Stimulated activated naive CD4-positive, alpha-beta T cell treated with Interleukin-2 at 50 U/mL for 16 hours (primary cell): ENCODE measurements around the gene ARMH1.

Experiments
- DNase-seq: peaks from one replicate; lab custom pipeline; 2025; lab: John Stamatoyannopoulos, UW

The ARMH1 gene

GRCh38 chr1:44670751-44671640 is 3.5 kb upstream of the ARMH1 start:
- no peak for DNase-seq

GRCh38 chr1:44672254-44672955 is 2.1 kb upstream of the ARMH1 start:
- no peak for DNase-seq

DNA sequence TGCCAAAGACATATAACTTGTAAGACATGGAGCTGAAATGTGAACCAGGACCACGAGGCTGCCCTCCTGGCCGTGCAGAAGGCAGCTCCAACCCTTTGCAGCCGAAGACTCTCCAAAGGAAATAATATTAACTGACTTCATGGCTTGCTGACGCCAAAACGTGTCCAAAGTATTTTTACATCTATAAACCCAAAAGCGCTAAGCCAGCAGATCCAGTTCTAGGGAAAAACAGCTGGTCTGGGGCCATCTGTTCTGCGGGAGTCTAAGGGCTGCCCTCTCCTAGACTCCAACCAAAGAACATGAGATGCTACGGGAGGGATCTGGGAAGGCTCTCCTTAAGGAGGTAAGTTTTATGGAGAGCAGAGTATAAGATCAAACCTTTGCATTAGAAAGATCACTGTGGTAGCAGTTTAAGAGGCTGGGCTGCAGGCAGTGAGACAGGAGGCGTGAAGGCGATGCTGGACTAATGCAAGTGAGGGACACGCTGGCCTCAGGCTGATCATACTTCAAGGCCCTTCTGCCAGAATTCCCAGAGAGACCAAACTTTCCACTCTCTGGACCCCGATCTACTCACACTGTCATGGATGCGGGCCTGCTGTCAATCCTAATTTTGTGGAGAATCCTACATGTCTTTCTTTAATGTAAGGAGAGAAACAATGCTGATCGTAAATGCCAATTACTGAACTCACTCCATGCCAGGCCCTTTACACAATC is 1.4 kb upstream of the ARMH1 start:
- DNase-seq = no peak

- no peak for DNase-seq
Observed at GRCh38 chr1:44673675-44674112, 820 bp upstream of the ARMH1 start.

GRCh38 chr1:44675186-44675585 is 672 bp downstream of the ARMH1 start:
- no peak for DNase-seq

DNA sequence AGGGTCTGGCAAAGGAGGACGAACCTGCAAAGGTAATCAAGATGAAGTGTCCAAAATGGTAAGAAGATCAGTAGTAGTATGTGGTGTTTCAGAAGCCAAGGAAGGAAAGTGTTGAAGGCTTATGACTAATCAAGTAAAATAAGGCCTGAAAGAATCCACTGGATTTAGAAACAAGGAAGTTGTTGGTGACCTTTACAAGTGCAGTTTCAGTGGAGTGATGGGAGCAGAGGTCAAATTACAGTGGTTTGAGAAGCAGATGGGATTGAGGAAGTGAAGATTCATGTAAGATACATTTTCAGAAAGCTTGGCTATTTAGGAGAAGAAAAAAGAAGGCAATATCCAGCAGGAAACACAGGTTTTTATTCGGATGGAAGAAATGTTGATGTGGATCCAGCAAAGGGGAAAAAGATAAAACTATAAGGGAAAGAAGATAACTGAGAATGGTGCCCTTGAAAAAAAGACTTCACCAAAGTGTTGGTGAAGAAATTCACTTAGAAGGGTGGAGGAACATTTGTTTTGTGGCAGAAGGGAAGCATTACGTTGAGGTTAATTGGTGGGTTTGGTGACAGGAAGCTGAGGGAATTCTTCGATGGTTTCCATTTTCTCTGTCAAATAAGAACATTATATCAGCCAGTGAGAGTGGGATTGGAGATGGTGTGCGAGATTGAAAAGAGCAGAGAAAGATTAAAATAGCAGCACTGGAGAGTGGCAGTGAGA is 2.1 kb downstream of the ARMH1 start:
- no peak for DNase-seq

DNA sequence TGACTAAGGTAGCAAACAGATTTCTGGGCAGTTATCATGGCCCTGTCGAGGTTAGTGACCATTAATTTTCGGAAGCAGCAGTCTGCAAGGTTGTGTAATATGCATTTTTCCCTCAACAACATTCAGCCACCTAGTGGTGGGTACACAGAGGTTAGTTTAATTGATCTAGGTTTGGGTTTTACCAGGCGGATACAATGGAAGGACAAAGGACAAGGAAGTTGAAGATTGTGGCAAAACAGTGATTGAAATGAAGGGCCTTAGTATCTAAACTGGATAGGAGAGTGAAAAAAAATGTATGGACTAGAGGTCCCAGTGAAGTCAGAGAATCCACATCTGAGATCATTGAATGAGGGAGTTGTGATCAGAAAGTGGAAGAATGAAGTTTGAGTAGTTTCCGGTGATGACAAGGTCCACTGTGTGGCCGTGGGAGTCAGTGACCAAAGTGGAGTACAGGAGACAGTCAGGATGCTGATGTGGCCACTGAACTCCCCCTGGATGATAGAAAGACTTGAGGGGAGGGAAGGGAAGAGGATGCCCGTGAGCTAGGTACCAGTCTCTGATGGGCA is 2.8 kb downstream of the ARMH1 start:
- no peak for DNase-seq

GRCh38 chr1:44678120-44678519 is 3.6 kb downstream of the ARMH1 start:
- DNase-seq = no peak

DNA sequence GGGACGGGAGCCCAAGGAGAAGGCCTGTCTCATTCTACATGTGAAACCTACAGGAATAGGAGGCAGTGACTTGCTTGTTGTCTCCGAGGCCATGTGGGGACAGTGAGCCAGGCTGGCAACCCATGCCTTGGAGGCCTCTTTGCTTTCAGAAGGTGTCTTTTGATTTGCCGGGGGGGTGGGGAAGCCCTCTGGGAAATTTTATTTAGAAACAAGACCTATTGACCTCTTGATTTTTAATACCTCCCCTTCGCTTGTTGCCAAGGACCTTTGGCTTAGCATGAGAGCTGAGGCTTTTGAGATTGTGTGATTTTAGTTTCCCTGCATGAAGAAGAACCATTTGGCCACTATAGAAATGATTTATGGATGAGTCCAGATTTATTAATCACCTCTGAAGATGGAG is 4.1 kb downstream of the ARMH1 start:
- DNase-seq = no peak

DNA sequence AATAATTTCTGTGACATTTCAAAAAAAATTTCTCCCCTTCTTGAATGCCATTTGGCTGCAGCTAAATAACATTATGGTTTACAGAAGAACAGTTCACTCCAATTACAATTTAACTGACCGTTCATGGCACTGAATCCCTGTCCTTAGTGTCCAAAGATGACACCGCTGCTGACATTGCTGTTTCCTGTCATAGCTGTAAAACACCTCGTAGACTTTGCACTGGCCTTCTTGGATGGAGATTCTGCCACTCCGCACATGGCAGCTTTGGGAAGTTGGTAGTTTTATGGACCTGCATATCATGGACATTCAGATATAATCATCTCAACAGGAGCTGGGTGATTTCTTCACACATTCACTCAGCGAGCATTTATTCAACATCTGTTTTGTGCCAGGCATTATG is 5.0 kb downstream of the ARMH1 start:
- no peak for DNase-seq

DNA sequence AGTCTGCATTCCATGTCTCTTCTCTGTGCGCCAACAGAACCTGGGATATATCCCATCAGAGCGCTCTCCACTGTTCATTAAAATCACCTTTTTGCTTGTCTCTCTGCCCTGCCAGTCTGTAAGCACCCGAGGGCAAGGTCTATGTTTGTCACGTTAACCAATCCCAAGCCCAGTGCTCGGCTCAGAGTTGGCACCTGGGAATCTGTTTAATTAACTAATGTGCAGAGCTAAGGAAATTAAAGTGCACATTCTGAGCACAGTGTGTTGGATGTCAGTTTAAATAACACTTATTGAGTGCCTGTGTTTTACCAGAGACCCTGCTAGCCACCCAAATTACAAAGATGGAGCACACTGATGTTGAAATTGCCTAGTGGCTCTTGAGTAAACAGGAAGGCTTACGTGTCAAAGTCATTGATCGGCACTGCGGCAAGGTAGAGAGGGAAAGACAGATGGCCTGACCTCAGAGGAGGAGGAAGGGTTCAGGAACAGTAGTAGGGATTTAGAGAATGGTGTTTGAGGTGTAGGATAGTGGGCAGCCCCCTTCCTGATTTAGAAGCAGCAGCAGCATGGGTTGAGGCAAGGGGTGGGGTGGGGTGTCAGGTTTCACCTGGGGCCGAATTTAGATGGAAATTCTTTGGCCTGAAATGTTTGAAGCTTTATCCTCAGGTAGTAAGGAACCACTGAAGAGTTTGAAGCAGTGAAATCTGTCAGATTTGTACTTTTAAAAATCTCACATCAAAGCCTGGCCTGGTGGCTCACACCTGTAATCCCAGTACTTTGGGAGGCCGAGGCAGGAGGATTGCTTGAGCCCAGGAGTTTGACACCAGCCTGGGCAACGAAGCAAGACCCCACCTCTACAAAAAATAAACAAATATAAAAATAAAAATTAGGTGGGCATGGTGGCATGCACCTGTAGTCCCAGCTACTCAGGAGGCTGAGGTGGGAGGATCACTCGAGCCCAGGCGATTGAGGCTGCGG is 7.7 kb downstream of the ARMH1 start:
- no peak for DNase-seq

GRCh38 chr1:44682883-44683265 is 8.4 kb downstream of the ARMH1 start:
- DNase-seq = no peak

- no peak for DNase-seq
Observed at GRCh38 chr1:44684525-44684924, 10.0 kb downstream of the ARMH1 start.

DNA sequence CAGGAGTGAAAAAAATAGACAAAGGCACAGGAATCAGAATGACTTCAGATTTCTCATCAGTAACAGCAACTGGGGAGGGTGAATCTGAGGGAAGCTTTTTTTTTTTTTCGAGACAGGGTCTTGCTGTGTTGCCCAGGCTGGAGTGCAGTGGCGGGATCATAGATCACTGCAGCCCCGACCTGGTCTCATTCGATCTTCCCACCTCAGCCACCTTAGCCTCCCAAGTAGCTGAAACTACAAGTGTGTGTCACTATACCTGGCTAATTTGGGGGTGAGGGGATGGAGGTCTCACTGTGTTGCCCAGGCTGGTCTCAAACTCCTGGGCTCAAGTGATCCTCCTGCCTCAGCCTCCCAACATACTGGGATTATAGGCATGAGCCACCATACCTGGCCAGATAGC is 10.7 kb downstream of the ARMH1 start:
- DNase-seq = no peak

GRCh38 chr1:44685881-44686280 is 11.4 kb downstream of the ARMH1 start:
- DNase-seq = no peak

GRCh38 chr1:44688760-44689446 is 14.4 kb downstream of the ARMH1 start:
- DNase-seq = no peak

DNA sequence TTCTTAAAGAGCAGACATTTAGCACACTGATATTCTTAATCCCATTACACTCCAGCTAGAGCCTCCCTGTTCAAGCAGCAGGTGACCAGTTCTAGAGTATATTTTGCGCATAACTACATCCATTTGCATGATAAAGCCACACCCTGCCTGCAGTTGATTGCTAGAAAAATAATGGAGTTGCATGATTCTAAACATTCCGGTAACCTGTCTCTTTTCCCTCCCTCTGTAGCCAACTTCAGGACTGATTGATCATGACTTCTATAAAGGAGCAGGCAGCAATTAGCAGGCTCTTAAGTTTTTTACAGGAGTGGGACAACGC is 14.9 kb downstream of the ARMH1 start:
- no peak for DNase-seq

- no peak for DNase-seq
Observed at GRCh38 chr1:44693159-44693558, 18.6 kb downstream of the ARMH1 start.

GRCh38 chr1:44693900-44694299 is 19.4 kb downstream of the ARMH1 start:
- DNase-seq = no peak

GRCh38 chr1:44694863-44695478 is 20.5 kb downstream of the ARMH1 start:
- DNase-seq = no peak
